ENCODE measurements around the gene SLC7A9.
"Not testable (repeated sequence)": the region's sequence is repeated elsewhere in the genome, so short reads cannot be mapped to it uniquely, and the experiment has no call there.

Gene SLC7A9

DNA sequence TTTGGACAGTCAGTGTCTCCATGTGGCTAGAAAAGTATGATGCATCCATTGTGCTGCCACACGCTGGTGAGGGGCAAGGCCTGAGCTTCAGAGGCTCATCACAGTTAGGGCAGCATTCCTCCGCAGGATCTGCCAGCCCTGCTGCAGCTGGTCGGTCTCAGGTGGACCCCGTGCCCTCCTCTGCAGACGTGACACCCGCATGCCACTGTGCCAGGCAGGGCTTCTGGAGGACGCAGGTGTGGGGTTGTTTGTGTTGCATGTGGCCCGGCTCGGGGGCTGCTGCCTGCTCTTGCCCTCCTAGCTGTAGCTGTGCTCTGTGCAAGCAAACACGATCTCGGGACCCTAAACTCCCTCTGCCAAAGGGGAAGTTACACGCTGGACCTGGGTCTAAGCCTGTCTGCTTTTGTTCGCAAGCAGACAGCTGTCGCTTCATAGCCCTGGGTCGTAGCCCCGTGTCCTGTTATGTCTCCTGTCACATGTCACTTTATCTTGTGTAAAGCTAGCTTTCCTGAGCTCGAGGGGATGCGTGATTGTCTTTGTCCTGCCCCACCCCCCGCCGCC, 45.3 kb downstream of the SLC7A9 start:
- no peak for DNase-seq

DNA sequence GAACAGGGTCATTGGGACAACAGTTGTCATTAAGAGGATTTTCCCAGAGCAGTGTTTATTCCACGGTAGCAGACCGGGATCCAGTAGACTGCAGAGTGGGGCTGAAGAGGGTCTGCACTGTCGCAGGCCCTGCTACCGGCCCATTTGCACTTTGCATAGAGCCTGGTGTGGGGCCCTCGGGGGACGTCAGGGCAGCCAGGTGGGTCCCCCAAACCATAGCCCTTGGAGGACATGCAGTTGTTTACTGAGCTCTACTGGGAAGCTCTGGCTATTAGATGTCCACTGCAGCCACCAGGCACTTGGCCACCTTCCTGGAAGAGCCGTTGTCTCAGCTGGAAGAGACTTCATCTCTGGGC, 45.8 kb downstream of the SLC7A9 start:
- DNase-seq = no peak

DNA sequence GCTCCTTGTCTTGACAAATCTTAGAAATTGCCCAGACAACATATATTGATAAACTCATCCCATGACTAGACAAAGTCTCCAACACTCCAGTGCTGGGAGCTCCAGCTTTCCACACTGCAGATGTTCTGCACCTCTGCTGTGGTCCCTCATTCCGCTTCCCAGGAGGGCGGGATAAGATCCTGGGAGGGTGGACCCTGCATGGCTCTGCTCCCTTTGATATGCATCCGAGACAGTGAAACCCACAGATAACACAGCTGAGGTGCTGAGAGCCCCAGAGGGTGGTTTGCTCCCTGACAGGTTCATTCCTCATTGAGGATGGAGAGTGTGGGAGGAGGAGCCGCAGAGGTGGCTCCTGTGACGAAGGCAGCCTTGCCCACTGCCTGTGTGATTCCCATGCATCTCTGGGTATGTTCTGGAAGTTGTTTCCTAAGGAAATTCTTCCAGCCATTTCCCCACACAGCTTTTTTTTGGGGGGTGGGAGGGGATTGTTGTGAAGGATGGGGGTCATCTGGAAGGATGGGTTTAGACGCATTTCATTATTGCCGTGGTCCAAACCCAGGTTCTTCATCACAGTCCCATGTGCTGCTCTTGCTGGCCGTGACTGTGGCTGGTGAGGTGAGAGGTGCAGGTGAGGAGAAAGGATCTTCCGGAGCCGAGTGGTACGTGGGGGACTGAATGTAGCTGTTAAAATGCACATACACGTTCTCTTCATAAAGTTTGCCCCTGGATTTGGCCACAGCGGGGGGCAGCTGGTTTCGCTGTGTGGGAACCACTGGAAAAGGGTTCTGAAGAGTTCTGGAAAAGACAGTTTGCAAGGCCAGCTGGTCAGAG, 46.4 kb downstream of the SLC7A9 start:
- DNase-seq = no peak

DNA sequence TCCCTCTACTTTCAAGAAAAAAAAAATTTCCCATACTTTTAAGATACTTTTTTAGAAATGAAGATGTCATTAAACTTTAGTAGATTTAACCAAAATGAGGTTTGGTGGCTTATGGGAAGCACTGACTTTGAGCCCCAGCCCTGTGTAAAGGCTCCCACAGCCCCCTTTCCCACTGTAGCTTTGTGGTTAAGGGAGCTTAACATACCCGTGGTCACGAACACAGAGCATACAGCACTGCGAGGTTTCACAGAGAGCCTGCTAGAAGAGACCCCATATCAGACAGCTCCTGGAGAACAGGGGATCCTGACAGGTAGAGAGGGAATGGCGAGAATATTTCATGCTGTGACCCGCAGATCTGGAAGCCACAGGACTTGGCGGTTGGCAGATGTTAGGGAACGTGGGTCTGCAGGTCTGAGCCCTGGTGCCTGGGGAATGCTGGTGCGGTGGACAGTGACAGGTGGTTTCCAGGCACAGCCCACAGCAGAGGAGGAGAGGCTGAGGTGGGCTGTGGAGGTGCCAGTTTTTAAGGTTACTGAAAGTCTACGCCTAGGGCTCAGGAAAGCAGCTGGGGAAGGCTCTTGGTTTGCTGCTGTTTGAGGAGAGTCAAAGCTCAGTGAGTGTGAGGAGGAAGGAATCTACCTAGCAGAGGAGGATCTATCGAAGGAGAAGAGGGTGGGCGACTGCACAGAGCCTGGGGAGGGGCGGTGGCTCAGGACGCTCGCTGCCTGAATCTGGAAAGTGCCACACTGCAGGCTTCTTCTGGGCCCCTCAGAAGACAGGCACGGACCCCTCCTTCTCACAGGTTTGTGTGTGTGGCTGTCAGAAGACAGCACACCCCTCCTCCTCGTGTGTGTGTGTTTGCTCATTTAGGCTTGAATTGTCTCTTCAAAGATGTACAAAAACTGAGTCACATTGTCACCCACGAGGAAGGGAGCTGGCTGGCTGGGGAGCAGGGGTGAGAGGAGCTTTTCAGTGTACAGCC, 49.9 kb downstream of the SLC7A9 start:
- no peak for DNase-seq

DNA sequence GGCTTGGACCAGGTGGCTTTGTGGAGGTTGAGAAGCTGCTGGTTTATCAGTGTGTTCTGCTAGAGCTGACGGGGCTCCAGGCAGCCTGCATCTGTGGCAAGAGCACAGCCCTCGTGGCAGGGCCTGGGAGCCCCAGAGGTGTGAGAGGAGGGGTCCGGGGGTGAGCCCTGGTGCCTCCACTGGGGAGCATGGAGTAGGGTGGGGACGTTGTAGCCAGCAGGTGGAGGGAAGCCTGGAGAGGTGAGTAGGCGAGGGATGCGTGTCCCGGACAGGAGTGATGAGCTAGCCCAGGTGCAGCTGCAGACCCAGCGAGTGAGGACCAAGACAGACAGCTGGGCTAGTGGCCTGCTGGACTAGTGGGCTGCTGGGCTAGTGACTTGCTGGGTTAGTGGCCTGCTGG, 51.0 kb downstream of the SLC7A9 start:
- DNase-seq = no peak

DNA sequence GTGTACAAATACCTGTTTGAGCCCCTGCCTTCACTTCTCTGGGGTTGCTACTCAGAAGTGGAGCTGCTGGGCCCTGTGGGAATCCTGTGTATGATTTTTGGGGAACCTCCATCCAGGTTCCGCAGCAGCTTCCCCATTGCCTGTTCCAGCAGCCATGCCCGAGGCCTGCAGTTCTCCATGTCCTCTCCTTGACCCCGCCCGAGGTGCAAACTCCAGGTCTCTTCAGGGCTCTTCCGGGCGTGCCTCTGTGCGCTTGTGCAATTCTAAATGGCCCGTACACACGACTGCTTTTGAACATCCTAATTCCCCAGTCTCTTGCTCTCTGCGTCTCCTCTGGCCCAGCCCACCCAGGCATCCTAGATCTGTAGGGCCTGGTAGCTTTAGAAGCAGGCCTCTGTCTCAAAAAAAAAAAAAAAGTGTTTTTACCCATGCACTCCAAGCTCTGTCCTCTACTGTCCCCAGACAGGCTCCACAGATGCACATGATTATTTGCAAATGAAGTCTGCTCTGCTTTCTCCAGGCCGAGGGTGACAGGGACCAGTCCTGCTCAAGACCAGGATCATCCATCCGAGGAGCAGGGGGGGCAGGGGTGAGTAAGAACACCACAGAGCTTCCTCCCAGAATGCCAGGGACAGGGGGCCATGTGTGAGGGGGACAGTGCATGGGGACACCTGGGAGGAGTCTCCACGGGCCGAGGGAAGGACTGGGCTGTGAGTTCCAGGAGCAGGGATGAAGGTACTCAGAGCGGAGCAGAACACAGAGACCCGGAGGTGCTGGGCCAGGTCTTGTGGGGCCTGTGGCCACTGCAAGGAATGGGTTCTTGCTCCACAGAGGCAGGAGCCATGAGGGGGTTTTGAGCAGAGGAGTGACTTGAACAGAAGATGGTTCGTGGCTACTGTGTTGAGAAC, 51.7 kb downstream of the SLC7A9 start:
- DNase-seq = no peak

DNA sequence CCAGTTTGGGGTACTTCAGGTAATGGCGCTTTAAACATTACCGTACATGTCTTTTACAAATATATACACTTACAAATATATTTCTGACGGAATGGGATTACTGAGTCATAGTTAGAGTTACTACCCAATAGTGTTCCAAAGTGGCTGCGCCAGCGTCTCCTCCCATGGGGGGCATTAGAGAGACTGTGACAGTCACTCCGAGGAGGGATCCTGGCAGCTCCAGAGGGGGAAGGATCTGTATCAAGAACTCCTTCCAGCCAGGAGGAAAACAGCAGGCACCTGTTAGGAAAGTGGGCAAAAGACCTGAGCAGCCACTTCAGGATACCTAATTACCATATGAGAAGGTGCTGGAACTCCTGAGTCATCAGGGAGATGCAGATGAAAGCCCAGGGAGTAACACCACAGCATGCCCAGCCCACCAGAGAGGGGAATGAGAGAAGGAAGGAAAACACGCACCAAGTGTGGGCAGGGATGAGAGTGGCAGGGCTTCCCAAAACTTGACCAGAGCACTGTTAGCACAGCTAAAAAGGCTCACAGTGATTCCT, 52.9 kb downstream of the SLC7A9 start:
- DNase-seq = no peak

DNA sequence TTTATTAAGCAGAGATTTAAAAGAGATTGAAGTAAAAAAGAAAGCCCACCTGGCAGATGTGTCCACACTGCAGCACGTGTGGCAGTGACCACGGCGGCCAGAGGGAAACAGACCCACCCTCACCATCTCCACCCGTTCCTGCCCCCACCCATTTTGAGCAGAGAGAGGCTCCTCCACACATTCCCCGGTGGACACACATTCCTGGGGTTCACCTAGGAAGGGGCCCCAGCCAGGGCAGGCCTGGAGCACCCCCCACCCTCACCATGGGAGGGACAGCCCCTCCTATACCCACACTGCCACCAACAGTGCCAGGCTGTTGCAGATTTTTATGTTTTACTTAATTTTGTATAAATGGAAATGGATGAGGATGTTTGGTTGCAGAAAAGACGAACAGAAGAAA, 54.9 kb downstream of the SLC7A9 start:
- no peak for DNase-seq

DNA sequence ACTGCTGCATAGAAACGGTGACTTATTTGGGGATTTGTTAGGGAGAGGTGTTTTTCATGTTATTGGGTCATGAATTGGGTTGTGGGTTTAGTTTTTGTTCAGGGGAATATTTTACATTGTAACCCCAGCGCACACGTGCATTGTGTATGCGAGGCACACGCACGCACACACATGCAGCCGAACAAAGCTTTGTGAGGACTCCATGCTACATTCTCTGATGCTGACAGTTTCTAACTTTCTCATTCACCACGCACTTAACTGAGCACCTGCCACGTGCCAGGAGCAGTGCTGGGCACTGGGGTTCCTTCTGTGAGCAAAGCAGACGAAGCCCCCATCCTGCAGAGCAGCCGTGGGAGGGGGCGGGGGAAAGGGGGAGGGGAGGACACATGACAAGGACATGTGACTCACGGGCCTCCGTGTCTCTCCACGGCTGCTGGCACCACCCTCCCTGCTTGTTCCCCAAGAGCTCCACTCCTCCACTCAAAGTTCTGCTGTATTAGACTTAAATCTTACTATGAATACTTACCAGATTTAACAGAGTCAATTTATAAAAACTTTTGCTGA, 55.6 kb downstream of the SLC7A9 start:
- no peak for DNase-seq

DNA sequence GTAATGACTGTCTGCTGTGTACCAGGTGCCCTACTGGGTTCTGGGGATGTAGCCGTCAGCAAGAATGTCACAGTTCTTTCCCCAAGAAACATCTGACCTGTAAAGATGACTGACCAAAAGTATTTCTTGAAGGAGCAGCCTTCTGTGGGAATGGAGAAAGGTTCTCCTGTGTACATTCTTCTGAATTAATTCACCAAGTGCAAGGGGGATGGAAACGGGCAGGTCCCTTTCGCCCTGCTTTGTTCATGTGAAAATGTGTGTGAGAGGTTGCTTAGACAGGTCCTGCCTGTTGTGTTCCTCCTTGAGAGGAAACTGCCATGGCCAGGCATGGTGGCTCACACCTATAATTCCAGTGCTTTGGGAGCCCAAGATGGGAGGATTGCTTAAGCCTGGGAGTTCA, 57.0 kb downstream of the SLC7A9 start:
- DNase-seq = no peak

DNA sequence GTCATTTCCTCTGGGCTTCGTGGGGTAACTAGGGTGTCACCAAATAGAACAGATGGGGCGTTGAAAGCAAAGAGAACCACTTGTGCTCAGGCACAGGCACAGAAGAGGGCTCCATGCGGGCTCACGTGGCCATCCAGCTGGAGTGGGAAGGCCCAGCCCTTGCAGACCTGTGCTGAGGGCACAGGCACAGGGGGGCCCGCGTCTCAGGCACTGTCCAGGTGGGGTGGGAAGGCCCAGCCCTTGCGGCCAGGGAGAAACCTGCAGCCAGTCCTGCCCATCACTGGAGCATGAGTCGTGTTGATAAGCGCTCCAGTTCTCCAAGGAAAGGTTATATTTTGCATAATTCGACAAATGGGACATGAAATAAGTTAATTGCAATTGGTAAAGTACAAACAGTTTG, 57.5 kb downstream of the SLC7A9 start:
- DNase-seq = no peak

DNA sequence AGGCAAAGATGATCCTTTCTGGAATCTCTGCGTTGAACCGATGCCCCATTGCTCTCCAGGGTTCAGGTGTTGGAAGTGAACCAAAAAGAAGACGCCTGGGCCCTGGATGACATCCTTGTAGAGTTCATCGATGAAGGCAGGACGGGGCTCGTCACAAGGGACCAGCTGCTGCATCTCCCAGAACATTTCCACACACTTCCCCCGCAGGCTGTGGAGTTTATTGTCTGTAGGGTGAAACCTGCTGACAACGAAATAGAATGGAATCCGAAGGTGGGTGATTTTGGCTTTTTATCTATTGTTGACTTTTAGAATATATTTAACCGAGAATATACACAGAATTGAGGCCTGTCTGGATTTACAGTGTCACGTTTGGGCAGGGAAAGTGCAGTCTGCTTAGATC, 58.4 kb downstream of the SLC7A9 start:
- DNase-seq = no peak

DNA sequence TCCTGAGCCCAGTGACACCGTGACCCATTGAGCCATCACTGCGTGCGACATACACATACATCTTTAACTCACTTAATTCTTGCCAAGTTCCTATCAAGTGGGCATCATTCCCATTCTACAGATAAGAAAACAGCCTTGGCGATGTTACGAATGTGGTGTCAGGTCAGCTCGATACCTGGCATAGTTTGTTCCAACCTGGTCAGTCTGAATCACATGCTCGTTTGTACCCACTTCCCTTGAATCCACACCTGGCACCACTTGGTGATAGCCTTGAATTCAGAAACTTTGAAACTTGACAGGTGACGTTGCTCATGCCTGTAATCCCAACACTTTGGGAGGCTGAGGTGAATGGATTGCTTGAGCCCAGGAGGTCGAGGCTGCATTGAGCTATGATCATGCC, 59.1 kb downstream of the SLC7A9 start:
- DNase-seq = no peak

DNA sequence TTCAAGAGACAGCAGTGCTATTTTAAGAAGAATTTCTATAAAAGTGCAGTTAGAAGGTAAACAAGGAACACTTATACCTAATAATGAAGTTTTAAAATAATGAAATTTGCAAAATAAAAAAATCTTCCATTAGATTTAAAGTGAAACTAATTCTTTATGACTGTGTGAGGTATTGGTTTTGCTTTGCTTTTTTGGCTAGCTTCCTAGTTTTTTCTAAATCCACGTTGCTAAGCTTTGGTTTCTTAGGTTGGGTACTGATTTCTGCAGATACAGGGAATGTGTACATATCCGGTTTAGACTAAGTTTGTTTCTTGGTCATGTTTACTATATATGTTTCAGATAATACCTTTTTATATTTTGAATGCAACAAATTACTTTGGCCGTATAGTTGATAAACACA, 59.8 kb downstream of the SLC7A9 start:
- no peak for DNase-seq

DNA sequence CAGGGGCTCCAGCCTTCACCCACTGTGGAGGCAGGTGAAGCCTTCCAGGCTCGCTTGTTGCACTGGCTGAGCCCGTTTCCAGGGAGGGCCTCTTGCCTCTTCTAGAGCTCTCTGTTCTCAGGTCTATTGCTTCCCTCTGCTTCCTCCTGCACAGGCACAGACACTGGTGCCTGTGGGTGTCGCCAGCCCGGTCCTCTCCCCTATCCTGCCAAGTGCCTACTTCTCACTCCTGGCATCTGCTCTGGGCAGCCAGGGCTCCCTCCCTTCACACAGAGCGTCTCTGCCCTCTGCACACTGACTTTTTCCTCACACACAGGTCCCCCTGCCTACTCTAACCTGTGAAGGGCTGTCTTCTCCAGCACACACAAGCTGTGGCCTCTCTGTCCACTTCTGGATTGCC, 60.3 kb downstream of the SLC7A9 start:
- DNase-seq = no peak

DNA sequence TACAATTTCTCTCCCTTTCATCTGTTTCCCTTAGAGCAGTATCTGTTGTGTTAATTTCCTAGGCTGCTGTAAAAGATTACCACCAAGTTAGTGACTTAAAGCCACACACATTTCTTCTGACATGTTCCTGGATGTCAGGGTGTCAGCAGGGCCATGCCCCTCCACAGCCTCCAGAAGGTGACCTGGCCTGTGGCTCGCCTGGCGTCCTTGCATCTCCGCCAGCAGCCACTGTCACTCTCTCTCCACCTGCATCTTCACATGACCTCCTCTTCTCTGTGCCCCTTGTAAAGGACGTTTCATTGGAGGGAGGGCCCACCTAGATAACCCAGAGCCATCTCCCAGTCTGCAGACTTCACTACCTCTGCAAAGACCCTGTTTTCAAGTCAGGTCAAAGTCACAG, 61.3 kb downstream of the SLC7A9 start:
- DNase-seq = no peak

DNA sequence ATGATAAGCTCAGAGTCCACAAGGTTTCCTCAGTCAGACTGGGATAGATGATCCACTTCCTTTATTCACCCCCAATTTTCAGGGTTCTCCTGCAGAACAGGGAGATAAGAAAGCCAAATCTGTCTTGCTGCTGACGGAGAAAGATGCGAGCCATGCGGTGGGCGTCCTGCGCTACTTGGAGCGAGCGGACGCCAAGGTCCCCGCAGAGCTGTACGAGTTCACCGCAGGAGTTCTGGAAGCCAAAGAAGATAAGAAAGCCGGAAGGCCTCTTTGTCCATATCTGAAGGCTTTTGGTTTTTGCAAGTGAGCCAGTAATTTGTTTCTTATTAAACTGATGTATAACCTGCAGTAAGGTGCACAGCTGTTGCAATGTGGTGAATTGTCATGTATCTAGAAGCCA, 66.7 kb downstream of the SLC7A9 start:
- no peak for DNase-seq

DNA sequence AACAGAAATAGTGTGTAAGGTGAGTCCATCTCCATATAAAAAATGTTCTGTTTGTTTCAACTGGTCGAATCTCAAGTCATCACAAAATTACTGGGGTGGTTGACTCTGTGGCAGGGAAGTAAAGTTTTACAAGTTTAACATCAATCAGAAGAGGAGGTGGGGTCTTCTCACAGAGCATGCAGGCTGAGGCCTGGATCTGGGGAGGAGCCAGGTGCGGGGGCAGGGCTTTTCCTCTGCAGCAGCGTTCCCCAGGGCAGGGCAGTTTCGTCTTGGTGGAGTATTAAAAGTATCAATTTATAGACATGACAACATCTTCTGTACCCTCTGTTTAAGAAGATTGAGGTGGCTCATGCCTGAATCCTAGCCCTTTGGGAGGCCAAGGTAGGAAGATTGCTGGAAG, 68.8 kb downstream of the SLC7A9 start:
- no peak for DNase-seq

DNA sequence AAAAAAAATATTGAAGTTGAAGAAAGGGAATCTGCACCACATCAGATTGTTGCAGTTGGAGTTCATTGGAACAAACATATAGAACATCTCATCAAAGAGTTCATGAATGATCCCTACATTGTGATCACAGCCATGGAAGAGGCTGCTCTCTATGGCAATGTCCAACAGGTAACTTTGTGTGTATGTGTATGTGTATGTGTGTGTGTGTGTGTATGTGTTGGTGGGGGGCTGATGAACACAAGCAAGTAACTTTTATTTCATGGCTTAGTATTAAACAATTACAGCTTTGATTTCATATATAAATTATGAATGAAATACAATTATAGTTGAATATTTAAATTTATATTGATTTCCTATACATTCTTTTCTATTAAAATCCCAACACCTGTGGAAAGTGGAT, 69.4 kb downstream of the SLC7A9 start:
- DNase-seq = no peak

DNA sequence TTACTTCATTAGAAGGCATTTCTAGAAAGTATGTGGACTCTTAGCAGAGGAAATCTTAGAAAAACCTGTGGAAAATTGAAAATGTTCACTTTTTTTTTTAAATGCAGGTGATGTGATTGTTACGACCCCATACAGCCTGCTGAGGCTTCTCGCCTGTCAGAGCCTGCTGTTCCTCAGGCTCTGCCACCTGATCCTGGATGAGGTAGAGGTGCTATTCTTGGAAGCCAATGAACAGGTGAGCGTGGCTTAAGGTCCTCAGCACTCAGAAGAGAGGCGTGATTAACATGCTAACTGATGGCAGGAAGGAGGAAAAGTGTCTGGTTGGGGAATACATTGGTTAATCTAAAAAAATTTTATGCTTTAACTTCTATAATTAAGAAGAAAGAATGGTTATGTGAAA, 71.4 kb downstream of the SLC7A9 start:
- DNase-seq = no peak

DNA sequence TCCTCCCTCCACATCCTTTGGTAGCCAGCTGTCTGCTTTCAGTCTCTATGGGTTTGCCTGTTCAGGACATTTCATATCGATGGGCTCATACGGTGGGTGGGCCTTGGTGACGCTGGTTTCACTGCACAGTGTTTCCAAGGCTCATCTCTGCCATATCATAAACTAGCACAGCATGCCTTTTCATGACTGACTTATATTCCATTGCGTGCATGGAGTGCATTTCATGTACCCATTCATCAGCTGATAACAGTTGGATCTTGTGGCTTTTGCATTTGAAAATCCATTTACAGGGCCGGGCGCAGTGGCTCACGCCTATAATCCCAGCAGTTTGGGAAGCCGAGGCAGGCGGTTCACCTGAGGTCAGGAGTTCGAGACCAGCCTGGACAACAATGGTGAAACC, 80.1 kb downstream of the SLC7A9 start:
- no peak for DNase-seq

DNA sequence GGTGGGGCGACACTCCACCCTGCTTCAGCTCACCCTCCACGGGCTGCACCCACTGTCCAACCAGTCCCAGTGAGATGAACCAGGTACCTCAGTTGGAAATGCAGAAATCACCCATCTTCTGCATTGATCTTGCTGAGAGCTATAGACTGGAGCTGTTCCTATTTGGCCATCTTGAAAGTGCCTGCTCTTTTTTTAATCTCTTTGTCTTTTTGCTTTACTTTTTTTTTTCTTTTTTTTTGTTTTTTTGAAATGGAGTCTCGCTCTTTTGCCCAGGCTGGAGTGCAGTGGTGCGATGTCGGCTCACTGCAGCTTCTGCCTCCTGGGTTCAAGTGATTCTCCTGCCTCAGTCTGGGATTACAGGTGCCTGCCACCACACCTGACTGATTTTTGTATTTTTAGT, 81.7 kb downstream of the SLC7A9 start:
- DNase-seq = not testable (repeated sequence)

Measured in CD4-positive, alpha-beta T cell treated with Interleukin-17A for 1 hour (primary cell).